Upper lobe of right lung (tissue), 1 donor: ENCODE results near the gene SUMO1. TPM values are rescaled to one million over a fixed set of nuclear protein-coding genes. Genes with fewer than 3 reads are reported as not detected.

Experiments used
- ATAC-seq: fragments of 200-7000 bp; cut with Tn5 transposase; one replicate; pipeline ENCODE4 v1.9.1; 2020; ENCODE audit warnings: mild to moderate bottlenecking, moderate library complexity
- DNase-seq: peaks from one replicate; pipeline ENCODE4 v3.0.0-alpha.2; 2020
- H3K27ac ChIP-seq: fragments of 200-600 bp; one replicate; pipeline ENCODE4 v1.8.0; 2022
- H3K27me3 ChIP-seq: fragments of 200-600 bp; one replicate; pipeline ENCODE4 v1.8.0; 2022; ENCODE audit warnings: mild to moderate bottlenecking
- H3K36me3 ChIP-seq: fragments of 200-600 bp; one replicate; pipeline ENCODE4 v1.8.0; 2022
- H3K4me1 ChIP-seq: fragments of 200-600 bp; one replicate; pipeline ENCODE4 v1.8.0; 2022
- H3K4me3 ChIP-seq: fragments of 200-600 bp; one replicate; pipeline ENCODE4 v1.8.0; 2022; ENCODE audit warnings: mild to moderate bottlenecking
- H3K9me3 ChIP-seq: fragments of 200-600 bp; one replicate; pipeline ENCODE4 v1.8.0; 2022
- CTCF ChIP-seq: fragments of 200-600 bp; IDR thresholded peaks from one replicate; pipeline ENCODE4 v1.8.0; 2022; ENCODE audit warnings: antibody characterized with exemption
- intact Hi-C: fragments of 100-400 bp; cut with DNase I; formaldehyde crosslinking; loops from one replicate; pipeline ENCODE4 v1.11.0; 2022
- total RNA-seq: library from RNA; stranded (reverse); fragmentation: NEBNext Ultra II Directional; extraction: Animal tissue kit (Norgen Biotek cat#: 25700); gene quantifications from one replicate; pipeline ENCODE4 v1.2.1, GENCODE V29; 2021
- donor health status: DM: no; HTN: yes; CAD: no; lungs with severe emphysema.

Gene SUMO1
- total RNA-seq, 1 donor from 2014 or later: 75.6 TPM

GRCh38 chr2:202161151-202161835, 77.1 kb downstream of the SUMO1 start:
- Histone ChIP-seq H3K4me1 (no peaks in the 10 kb centered on the region), H3K27me3 (no peaks in the 10 kb centered on the region), H3K27ac (no peak overlapping the region), H3K9me3 (no peaks in the 10 kb centered on the region), H3K36me3 (no peaks in the 10 kb centered on the region), H3K4me3 (no peak overlapping the region)
- no peak for TF ChIP-seq CTCF
- DNase-seq (no peak), ATAC-seq (no peak)
- intact Hi-C loops: no loop called here

GRCh38 chr2:202158796-202159195, 79.6 kb downstream of the SUMO1 start:
- intact Hi-C loops: no loop called here
- no peaks in the 10 kb centered on the region for H3K36me3 ChIP-seq
- H3K9me3 ChIP-seq: no peaks in the 10 kb centered on the region
- no peaks in the 10 kb centered on the region for H3K4me1 ChIP-seq
- H3K27me3 ChIP-seq: no peaks in the 10 kb centered on the region
- no peak overlapping the region for H3K4me3 ChIP-seq
- no peak for TF ChIP-seq CTCF
- DNase-seq (no peak), ATAC-seq (no peak)
- H3K27ac ChIP-seq: no peak overlapping the region

- H3K27me3 ChIP-seq: no peaks in the 10 kb centered on the region
- intact Hi-C loops: no loop called here
- no peak for DNase-seq
- no peaks in the 10 kb centered on the region for H3K9me3 ChIP-seq
- H3K27ac ChIP-seq: no peak overlapping the region
- no peaks in the 10 kb centered on the region for H3K4me1 ChIP-seq
- ATAC-seq: no peak
- no peaks in the 10 kb centered on the region for H3K36me3 ChIP-seq
- TF ChIP-seq CTCF: no peak
- no peak overlapping the region for H3K4me3 ChIP-seq
Measured at GRCh38 chr2:202157211-202157990, 81.0 kb downstream of the SUMO1 start.

Other genes starting within 250 kb of the SUMO1 start
- gene FZD7, start 204.7 kb downstream of the SUMO1 start, total RNA-seq: 13.6 TPM
- not detected for gene KIAA2012, start 165.3 kb downstream of the SUMO1 start, total RNA-seq
- gene NOP58, start 27.2 kb upstream of the SUMO1 start, total RNA-seq: 44.4 TPM
- 139 TPM for gene BMPR2, start 137.7 kb upstream of the SUMO1 start, total RNA-seq